HG03565 (cell line): ENCODE measurements around the gene CXCL1.

Experiments
- ATAC-seq: cut with Tn5 transposase; IDR thresholded peaks from one replicate; pipeline ENCODE4 v1.9.1; 2021; ENCODE audit warnings: mild to moderate bottlenecking, moderate library complexity; ENCODE audit not compliant: unreplicated experiment

Gene CXCL1

GRCh38 chr4:73851293-73851692 lies 17.9 kb upstream of the CXCL1 start:
- ATAC-seq: no peak

- ATAC-seq: no peak
Observed at GRCh38 chr4:73852771-73853170, 16.4 kb upstream of the CXCL1 start.

- ATAC-seq: no peak
Observed at GRCh38 chr4:73853246-73853704, 15.9 kb upstream of the CXCL1 start, which contains the start of gene PF4V1. Gene PF4V1, plus strand, starts transcription at chr4:73853296. Its CDS starts 67 bp downstream, at chr4:73853363.

GRCh38 chr4:73853718-73854473 lies 15.3 kb upstream of the CXCL1 start:
- no peak for ATAC-seq

DNA sequence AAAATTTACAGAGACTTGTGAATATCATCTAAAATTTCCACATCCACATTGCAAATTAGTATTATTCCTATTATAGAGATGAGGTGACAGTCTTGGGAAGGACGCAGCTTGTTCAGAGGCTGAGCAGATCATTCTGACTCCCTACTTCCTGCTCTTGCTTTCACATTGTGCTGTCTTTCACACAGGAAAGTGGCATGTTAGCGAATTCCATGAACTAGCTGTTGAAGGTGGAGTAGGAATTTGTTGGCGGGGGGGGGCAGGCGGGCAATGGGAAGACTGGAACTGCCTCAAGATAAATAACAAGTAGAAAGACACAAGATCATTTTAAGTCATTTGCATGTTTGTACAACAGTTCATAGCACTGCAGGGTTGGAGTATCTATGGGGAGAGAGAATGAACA lies 13.8 kb upstream of the CXCL1 start:
- ATAC-seq: no peak

DNA sequence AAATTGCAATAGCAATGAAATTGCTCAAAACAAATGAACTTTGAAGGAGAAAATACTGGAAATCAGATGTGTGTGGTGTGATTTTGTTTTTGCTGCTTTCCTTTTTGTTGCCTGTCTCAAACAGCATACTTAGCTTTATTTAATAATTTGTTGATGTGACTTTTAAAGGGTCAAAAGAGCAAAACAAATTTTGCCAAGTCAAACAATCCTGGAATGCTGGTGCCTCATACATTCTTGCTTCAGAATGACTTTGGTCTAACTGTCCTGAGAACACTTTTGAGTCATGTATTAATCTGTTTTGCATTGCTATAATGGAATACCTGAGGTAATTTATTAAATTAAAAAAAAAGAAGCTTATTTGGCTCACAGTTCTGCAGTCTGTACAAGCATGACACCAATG lies 12.7 kb upstream of the CXCL1 start:
- no peak for ATAC-seq

GRCh38 chr4:73859614-73860088 lies 9.5 kb upstream of the CXCL1 start:
- ATAC-seq: no peak

DNA sequence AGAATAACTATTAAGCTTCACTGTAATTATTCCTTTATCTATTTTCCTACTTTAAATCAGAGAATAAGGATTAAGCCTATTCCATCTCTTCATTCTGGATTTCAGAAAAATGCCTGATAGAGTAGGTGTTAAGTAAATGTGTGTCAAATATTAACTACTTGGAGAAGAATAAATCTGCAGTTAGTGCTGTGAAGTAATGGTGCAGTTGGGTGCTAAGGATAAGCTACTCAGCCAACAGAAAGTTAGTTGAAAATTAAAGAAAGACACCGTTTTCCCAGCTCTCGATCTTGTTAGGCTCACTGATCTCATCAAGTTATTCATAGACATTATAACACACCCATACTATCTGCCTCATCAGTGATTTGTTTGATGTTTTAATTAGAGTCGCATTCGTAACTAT lies 9.0 kb upstream of the CXCL1 start:
- no peak for ATAC-seq

DNA sequence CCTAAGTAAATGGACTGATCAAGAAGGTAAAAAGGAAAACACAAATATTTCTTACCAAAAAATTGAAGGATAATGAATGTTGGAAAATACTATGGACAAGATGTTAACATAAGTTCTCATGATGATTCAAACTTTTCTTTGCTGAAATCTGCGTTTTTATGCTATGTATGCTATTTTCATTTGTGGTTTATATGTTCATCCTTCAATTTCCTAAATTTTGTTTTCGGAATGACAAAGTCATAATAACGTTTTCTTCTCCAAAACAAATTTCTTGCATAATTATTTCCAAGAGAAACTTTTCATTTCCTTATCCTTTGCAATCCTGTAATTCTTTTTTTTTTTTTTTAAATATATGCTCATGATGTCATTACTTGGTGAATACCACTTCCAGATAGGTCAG lies 8.3 kb upstream of the CXCL1 start:
- ATAC-seq: no peak

DNA sequence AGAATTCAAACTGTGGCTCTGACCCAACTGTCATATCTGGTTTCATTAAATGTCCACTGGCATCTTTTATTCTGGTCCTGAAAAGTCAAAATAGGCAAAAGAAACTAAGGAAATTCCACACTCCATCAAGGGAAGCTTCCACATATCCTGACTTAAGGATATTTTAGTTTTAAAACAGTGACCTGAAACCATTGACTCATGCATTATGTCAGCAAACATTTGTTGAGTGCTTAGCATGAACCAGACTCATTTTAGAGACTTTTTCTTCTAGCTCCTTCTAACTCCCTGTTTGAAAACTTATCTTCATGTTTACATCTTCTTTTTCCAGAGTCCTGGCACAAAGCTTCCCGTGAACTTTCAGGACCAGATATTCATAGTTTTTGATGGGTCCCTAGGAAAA lies 6.9 kb upstream of the CXCL1 start:
- no peak for ATAC-seq

- no peak for ATAC-seq
Observed at GRCh38 chr4:73864365-73864764, 4.8 kb upstream of the CXCL1 start.

DNA sequence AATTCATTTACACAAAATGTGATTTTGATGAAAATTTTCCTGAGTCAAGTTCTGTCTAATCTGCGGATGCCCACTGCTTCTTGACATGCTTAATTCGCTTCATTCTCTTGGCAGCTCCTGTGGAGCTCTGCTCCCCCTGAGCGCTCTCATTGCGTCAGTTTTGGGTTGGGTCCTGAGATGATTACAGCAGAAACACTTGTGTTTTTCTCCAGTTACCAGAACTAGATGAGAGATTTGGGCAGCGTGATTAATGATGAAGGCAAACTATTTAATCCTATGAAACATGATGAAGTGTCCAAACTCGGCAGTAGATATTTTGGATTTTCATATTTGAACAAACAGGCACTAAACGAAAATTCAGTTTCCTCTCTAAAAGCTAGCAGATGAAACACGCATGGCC lies 4.2 kb upstream of the CXCL1 start:
- no peak for ATAC-seq

DNA sequence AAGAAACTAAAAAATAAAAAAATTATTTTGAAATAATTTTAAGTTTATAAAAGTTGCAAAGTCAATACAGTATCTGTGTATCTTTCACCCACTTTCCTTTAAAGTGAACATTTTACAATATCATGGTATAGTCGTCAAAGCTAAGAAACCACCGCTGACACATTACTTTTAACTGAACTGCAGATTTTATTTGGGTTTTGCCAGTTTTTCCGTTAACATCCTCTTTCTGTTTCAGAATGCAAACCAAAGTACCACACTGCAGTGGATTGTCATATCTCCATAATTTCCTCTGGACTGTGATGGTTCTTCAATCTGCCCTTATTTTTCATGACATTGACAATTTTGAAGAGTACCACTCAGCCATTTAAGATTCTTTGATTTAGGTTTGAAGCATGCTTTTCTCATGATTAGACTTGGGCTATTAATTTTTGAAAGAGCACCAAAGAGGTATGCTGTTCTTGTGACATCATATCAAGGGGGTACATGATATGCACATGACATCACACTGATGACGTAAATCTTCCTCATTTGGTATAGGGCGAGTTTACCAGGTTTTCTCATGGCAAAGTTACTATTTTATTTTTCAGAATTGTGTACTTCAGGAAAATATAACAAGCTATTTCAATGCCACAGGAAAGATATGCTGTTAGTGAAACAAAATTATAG lies 3.6 kb upstream of the CXCL1 start:
- no peak for ATAC-seq

- ATAC-seq: no peak
Observed at GRCh38 chr4:73866246-73866645, 2.9 kb upstream of the CXCL1 start.

- ATAC-seq: no peak
Observed at GRCh38 chr4:73867783-73868182, 1.4 kb upstream of the CXCL1 start.

DNA sequence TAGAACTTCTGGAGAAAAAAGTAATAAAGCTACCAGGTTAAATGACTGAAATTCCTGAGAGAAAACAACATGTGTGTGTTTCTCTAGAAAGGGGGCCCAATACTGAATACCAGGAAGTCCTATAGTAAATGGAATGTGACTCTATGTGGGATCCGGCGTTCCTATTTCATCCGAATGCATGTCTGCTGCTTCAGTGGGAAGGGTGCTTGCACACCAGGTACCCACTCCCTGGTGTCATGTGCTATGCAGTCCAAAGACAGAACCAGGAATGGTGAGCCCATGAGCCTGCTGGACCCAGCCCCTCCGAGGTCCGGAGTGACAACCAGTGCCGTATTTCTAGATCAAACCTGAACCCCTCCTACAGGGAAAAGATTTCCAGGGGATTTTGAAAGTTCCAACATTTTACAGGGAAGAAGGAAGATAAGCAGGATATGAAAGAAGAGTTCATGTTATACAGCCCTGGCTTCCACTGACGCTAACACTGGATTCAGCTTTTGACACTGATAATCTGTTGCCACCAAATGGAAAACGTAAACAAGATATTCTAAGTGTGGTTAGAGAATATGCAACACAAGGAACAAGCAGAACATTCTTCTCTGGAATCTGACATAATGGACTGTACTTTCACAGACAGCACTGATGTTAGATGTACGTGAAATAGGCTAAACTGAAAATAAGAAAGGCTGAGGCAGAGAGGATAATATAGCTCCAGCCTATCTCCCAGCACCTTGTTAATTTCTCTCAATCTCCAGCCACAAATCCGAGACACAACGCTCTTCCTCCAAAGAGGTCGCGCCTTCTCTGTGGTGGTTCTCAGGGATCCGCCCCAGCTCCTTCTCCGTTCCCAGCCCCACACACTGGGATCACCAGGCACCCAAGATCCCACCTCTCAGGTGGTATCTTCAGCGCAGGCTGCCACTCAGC lies 725 bp upstream of the CXCL1 start:
- no peak for ATAC-seq

DNA sequence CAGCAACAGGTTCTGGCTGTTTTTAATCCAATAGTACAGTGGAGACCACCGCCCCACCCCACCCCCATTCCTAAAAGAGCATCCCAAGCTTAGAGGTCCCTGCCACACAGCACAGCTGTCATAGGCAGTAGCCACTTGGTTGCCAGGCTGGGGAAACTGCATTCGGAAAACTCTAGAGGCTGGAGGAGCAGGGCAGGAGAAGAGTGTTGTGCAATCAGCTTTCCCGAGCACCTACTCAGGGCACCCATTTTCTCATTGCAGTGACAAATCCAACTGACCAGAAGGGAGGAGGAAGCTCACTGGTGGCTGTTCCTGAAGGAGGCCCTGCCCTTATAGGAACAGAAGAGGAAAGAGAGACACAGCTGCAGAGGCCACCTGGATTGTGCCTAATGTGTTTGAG lies 1.1 kb downstream of the CXCL1 start:
- no peak for ATAC-seq

DNA sequence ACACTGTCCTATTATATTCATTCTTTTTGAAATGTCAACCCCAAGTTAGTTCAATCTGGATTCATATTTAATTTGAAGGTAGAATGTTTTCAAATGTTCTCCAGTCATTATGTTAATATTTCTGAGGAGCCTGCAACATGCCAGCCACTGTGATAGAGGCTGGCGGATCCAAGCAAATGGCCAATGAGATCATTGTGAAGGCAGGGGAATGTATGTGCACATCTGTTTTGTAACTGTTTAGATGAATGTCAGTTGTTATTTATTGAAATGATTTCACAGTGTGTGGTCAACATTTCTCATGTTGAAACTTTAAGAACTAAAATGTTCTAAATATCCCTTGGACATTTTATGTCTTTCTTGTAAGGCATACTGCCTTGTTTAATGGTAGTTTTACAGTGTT lies 1.6 kb downstream of the CXCL1 start:
- no peak for ATAC-seq

DNA sequence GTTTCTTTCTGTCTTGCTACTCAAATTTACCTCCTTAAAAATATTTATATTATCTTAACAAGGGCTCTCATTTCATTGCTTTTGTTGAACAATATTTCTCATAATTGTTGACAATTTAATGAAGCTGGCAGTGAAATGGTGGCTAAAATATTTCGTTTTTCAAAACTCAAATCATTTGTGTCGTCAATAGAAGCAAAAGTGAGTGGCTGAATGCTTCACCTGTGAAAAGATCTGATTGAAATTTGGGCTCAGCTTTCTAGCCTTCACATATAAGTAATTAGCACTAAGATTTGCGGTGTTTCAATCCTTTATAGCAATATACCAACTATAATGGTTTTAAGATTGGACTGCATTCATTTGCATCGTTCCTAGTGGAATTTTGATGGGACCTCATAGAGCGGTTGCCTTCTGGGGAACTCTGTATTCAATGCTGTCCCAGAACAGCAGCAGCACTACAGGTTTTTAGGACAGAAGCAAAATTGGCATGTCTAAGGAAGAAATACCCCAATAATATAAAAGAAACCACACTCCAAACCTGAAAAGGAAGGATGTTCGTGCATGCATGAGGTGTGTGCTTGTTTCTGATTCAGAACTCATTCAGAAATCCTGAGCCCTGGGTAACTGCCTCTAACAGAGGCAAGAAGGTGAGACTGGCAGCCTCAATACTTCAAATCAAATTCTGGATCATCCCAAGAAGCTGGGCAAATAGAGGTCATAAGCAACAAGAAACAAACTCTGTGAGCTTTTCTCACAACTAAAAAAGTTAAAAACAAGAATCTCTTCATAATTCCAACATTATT lies 2.5 kb downstream of the CXCL1 start:
- no peak for ATAC-seq

GRCh38 chr4:73872316-73873108 lies 3.3 kb downstream of the CXCL1 start:
- ATAC-seq: no peak
